Psoas muscle (tissue), 8 donors: Measurements from ENCODE around the gene USP4. TPM values are rescaled to one million over a fixed set of nuclear protein-coding genes. Genes with fewer than 3 reads are reported as not detected.

Source experiments
- ATAC-seq, 4 donors: fragments of 200-7000 bp; cut with Tn5 transposase; one replicate each; pipeline ENCODE4 v1.9.1; 2020; ENCODE audit warnings: moderate library complexity in 3 of 4, mild to moderate bottlenecking in 2 of 4
- DNase-seq, 2 donors: peaks; one replicate each; pipeline ENCODE4 v3.0.0-alpha.2; 2020
- H3K27ac ChIP-seq: fragments of 200-600 bp; one replicate; pipeline ENCODE4 v1.8.0; 2022
- H3K27me3 ChIP-seq, 3 donors: fragments of 200-600 bp in 1 of 3; one replicate each; pipeline versions ENCODE4 v1.6.1 to v1.8.0; 2013 to 2022; ENCODE audit warnings: low read length in 2 of 3, mild to moderate bottlenecking in 2 of 3, moderate library complexity in 1 of 3; ENCODE audit not compliant: insufficient read depth in 3 of 3
- H3K36me3 ChIP-seq, 2 donors: fragments of 200-600 bp in 1 of 2; one replicate each; pipeline versions ENCODE4 v1.6.1 to v1.8.0; 2013 to 2022; ENCODE audit warnings: low read depth in 1 of 2, mild to moderate bottlenecking in 1 of 2, moderate library complexity in 1 of 2; ENCODE audit not compliant: insufficient read depth in 1 of 2
- H3K4me1 ChIP-seq: fragments of 200-600 bp; one replicate; pipeline ENCODE4 v1.8.0; 2022
- H3K4me3 ChIP-seq: fragments of 200-600 bp; one replicate; pipeline ENCODE4 v1.8.0; 2022; ENCODE audit warnings: mild to moderate bottlenecking
- H3K9me3 ChIP-seq: fragments of 200-600 bp; one replicate; pipeline ENCODE4 v1.8.0; 2022
- CTCF ChIP-seq: fragments of 200-600 bp; IDR thresholded peaks from one replicate; pipeline ENCODE4 v1.8.0; 2022; ENCODE audit warnings: antibody characterized with exemption
- WGBS, 3 donors: extraction: QIAGEN DNeasy Blood & Tissue Kit; methylation state at CpG; one replicate each; pipeline versions ENCODE4 v1.1.6 to v1.1.7; 2013; 5-methylcytosine and 5-hydroxymethylcytosine counted together
- intact Hi-C, 2 donors: fragments of 100-400 bp; cut with DNase I; formaldehyde crosslinking; loops; one replicate each; pipeline versions ENCODE4 v1.11.0 to v1.14.2; 2022
- long read RNA-seq, 2 donors: library from polyadenylated mRNA; unstranded; transcript quantifications; one replicate each; pipeline ENCODE4 v2.0.0, GENCODE V29; 2021
- polyA plus RNA-seq, 3 donors: library from polyadenylated mRNA; stranded (reverse); fragments of 200-250 nt; gene quantifications; one replicate each; pipeline ENCODE4 v1.2.3, GENCODE V29; 2013
- total RNA-seq, 4 donors: library from RNA; stranded (reverse); fragmentation: NEBNext Ultra II Directional in 2 of 4; extraction: Animal tissue kit (Norgen Biotek cat#: 25700) in 2 of 4; gene quantifications; one replicate each; pipeline versions ENCODE4 v1.2.1 to v1.2.4, GENCODE V29; 2021 to 2023
- donor health status: healthy with polysubstance abuse.
- donor health status: DM: no; HTN: no; CAD: no; lungs with moderate emphysema.
- donor health status: Bipolar disorder and iron deficiency.
- donor health status: healthy.
- donor health status: DM: yes; HTN: yes; CAD: no.
- donor health status: DM: no; HTN: no; CAD: no.
- donor health status: DM: no; HTN: no; CAD: no.
- donor health status: DM: yes; HTN: yes; CAD: no.

USP4 gene
- total RNA-seq (10 to 100 TPM; 26.7 to 35.2 (median 31.1) TPM), polyA plus RNA-seq (10 to 100 TPM; 16.3 to 21.2 (median 17.0) TPM)
- long read RNA-seq, donor 1, transcript USP4-201 (22 exons, 3,126 nt): major isoform, 14 of 23 reads
- long read RNA-seq, donor 1, partial matches to known transcripts: 2 of 23 reads
- long read RNA-seq, donor 1, other reads (novel, unspliced or antisense): 5 of 23 reads
- long read RNA-seq, donor 2, transcript USP4-201 (22 exons, 3,126 nt): major isoform, 37 of 75 reads
- long read RNA-seq, donor 2, transcript USP4-202 (21 exons, 3,222 nt): minor isoform, 5 of 75 reads
- long read RNA-seq, donor 2, partial matches to known transcripts: 11 of 75 reads
- long read RNA-seq, donor 2, other reads (novel, unspliced or antisense): 21 of 75 reads

GRCh38 chr3:49339941-49340800, at the start of gene USP4:
Gene USP4, minus strand, starts transcription at chr3:49340053. Its CDS starts 29 bp downstream, at chr3:49340024.
- peaks cover 3 to 21% of the 10 kb centered on the region in 2 donors for H3K36me3 ChIP-seq
- H3K4me3 ChIP-seq: peak within 1 kb of the TSS; percentile 98
- peaks cover 15% of the 10 kb centered on the region for H3K4me1 ChIP-seq
- intact Hi-C loops: loop anchor here (2.0 to 5.0 kb wide), 3 partner anchors 72 to 168 kb away; partner anchors contain the start of genes KLHDC8B (in 1 of the 2), RHOA (in 1 of the 2) and TCTA (in 1 of the 2)
- peak within 1 kb of the TSS; percentile 92 for H3K27ac ChIP-seq
- peak; percentile 22 for TF ChIP-seq CTCF
- peak; percentile 90 to 94 for DNase-seq
- WGBS, 3 donors: 2 to 3% (median 2%) methylated on average over 52 to 70 of the region's 70 CpGs
- no peaks in the 10 kb centered on the region for H3K27me3 ChIP-seq
- H3K9me3 ChIP-seq: no peaks in the 10 kb centered on the region
- peak; percentile 94 to 97 (median 94) for ATAC-seq

- TF ChIP-seq CTCF: no peak
- Histone ChIP-seq H3K27me3 (no peaks in the 10 kb centered on the region), H3K36me3 (peaks cover 0 to 5% of the 10 kb centered on the region in 2 donors), H3K4me3 (no peak overlapping the region), H3K9me3 (no peaks in the 10 kb centered on the region), H3K4me1 (peaks cover 64% of the 10 kb centered on the region), H3K27ac (peak overlapping the region; percentile 43)
- ATAC-seq (peak; percentile 53 to 83 (median 71)), DNase-seq (no peak)
- intact Hi-C loops: no loop called here
- WGBS, 3 donors: 53 to 90% (median 83%) methylated on average over 6 of the region's 6 CpGs
Measured at GRCh38 chr3:49389297-49389696, 49.4 kb upstream of the USP4 start.

GRCh38 chr3:49388289-49388820, 48.5 kb upstream of the USP4 start:
- ATAC-seq: no peak
- H3K9me3 ChIP-seq: no peaks in the 10 kb centered on the region
- TF ChIP-seq CTCF: no peak
- peak overlapping the region; percentile 43 for H3K27ac ChIP-seq
- H3K36me3 ChIP-seq: peaks cover 0 to 5% of the 10 kb centered on the region in 2 donors
- no peak overlapping the region for H3K4me3 ChIP-seq
- 73 to 86% (median 83%) methylated on average over 1 of the region's 1 CpG for WGBS, 3 donors
- intact Hi-C loops: no loop called here
- H3K4me1 ChIP-seq: peaks cover 64% of the 10 kb centered on the region
- H3K27me3 ChIP-seq: no peaks in the 10 kb centered on the region
- no peak for DNase-seq

GRCh38 chr3:49387721-49388120, 47.9 kb upstream of the USP4 start:
- Histone ChIP-seq H3K27ac (no peak overlapping the region), H3K36me3 (peaks cover 0 to 5% of the 10 kb centered on the region in 2 donors), H3K9me3 (no peaks in the 10 kb centered on the region), H3K4me3 (no peak overlapping the region), H3K27me3 (no peaks in the 10 kb centered on the region), H3K4me1 (peaks cover 60% of the 10 kb centered on the region)
- WGBS, 3 donors: 88 to 92% (median 91%) methylated on average over 2 of the region's 2 CpGs
- DNase-seq: no peak
- ATAC-seq: peak in 3 of 4 donors; percentile 3 to 28 (median 25)
- no peak for TF ChIP-seq CTCF
- intact Hi-C loops: no loop called here
